ENCODE data around the gene FLNB.
"Not testable (repeated sequence)": the region's sequence is repeated elsewhere in the genome, so short reads cannot be mapped to it uniquely, and the experiment has no call there.

FLNB gene

GRCh38 chr3:58188921-58189451 is 180.8 kb downstream of the FLNB start:
- DNase-seq: no peak

DNA sequence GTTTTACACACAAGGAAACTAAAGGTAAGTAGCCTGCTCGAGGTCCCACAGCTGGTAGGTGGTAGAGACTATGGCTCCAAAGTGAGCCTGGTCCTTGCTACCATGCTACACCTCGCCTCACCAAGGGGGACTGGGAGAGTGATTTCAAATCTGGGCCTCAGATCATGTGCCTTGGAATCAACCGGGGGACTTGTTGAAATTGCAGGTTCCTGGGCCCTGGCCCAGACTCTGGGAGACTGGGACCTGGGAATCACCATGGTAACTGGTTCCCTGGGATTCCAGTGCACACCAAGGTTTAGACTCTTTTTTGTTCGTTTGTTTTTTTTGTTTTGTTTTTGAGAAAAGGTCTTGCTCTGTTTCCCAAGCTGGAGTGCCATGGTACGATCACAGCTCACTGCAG is 181.5 kb downstream of the FLNB start:
- DNase-seq: no peak

DNA sequence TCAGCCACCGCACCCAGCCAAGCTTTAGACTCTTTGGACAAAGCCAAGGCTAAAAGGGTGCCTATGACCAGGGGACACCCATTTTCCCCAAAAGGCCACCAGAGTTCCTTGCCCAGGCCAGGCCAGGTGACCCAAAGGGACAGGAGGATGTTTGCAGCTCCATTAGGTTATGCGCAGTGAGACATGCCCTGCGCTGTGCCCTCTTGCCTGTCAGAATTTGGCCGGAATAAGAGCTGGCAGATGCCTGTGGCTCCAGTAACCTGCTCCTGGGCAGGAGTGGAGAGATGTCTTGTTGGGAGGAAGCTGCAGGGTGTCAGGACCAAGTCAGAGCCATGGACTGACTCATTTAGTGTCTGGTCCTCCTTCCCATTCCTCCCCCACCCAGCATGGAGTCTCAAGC is 182.1 kb downstream of the FLNB start:
- DNase-seq: no peak

DNA sequence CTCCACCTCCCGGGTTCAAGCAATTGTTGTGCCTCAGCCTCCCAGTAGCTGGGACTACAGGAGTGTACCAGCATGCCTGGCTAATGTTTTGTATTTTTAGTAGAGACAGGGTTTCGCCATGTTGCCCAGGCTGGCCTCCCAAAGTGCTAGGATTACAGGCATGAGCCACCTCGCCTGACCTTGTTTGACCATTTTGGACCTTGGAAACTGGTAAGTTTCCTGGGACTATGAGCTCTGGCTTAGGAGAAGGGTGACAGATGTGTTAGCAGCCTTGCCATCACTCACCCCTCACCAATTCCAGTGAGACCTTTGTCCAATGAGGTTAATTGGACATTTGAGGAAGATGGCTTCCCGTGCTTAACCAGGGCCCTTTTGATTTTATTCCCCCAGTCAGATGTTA is 182.7 kb downstream of the FLNB start:
- no peak for DNase-seq

DNA sequence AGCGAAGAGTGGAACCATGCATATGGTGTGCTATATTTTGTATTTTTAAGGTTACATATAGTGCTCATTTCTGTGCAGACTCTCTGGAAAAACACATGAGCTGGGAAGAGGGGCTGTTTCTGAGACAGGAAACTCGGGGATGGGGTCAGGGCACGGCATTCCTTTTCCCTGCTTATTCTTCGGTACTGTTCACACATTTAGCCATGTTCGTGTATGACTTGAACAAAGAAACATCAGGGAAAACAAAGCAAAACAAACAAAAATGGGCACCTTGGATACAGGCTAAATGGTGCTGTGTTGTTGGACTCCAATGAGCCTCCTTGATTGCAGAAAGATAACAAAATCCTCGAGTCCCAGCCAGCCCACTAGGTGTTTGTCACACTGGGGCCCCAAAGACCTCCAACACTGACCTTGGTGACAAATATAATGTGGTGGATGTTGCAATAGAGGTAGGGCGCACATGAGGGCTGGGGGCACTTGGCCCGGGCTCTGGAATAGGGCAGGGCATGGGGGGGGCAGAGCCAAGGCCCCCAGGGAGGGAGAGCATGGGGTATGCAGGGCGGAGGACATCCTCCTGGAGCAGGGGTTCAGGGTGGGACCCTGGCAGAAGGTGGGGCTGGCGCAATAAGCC is 183.3 kb downstream of the FLNB start:
- DNase-seq: no peak

- no peak for DNase-seq
Measured at GRCh38 chr3:58192069-58192468, 183.8 kb downstream of the FLNB start.

GRCh38 chr3:58193682-58194407 is 185.6 kb downstream of the FLNB start:
- no peak for DNase-seq

GRCh38 chr3:58197588-58197987 is 189.4 kb downstream of the FLNB start:
- DNase-seq: no peak

- DNase-seq: no peak
Measured at GRCh38 chr3:58198362-58198761, 190.1 kb downstream of the FLNB start.

DNA sequence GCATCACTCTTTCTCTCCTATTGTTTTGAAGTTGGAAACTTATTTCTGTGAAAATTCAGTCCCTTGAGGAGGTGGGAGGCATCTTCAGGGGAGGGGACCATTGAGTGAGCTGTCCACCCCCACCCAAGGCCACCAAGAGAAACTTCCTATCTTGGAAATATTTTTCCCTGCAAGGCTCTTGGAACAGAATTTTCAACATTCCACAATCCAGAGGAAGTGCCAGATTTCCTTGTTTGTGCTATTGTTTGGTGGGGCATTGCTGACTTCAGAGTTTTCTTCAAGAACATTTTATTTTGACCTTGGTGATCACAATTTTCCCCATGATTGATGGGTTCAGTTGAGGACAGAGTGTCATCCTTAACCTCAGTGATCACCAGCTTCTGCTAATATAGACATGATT is 190.6 kb downstream of the FLNB start:
- DNase-seq: no peak

- DNase-seq: no peak
Measured at GRCh38 chr3:58200121-58200709, 192.0 kb downstream of the FLNB start.

- no peak for DNase-seq
Measured at GRCh38 chr3:58200846-58201355, 192.7 kb downstream of the FLNB start.

GRCh38 chr3:58201451-58201850 is 193.2 kb downstream of the FLNB start:
- DNase-seq: not testable (repeated sequence)

DNA sequence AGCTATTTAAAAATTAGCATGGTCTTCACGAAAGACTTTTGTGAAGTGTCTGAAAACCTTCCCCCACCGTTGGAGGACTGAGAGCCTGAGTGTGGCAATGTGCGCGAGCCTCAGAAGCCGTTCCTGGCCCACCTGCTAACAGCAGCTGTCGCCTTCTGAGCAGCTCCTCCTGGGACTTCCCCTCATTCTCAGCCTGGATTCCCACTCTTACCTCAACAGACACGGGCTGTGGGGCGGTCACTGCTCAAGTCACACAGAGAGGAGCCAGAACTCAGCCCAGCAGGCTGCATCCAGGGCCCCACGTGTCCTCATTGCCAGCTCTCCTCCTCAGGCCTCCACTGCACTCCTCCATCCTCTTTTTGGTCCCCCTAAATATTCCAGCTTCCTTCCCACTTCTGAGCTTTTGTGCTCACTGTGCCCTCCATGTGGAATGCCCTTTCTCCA is 194.7 kb downstream of the FLNB start:
- no peak for DNase-seq

DNA sequence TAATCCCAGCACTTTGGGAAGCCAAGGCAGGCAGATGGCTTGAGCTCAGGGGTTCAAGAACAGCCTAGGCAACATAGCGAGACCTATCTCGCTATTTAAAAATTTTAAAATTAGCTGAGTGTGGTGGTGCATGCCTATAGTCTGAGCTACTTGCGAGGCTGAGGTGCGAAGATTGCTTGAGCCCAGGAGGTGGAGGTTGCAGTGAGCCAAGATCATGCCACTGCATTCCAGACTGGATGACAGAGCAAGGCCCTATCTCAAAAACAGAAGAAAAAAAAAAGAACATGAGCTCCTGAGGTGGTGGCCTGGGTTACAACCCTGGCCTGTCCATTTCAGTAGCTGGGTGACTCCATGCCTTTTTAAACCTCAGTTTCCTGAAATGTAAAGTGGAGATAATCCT is 195.3 kb downstream of the FLNB start:
- no peak for DNase-seq

DNA sequence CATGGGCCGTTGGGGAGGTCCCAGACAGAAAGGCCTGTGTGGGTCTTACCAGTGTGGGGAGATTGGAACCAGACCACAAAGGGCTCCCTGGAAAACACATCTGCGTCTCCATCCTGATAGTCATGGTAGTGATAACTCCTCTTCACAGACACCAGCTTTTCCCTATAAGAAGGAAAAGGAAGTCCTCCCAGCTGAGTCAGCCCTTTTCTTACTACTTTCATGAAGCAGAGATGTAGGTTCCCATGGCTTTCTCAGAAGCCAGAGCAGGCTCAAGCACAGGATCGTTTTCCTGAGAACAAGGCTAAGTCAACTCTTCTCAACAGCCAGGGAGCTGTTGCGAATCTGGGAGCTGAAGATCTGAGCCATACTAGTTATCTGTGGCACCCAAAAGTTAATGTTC is 196.5 kb downstream of the FLNB start:
- no peak for DNase-seq

DNA sequence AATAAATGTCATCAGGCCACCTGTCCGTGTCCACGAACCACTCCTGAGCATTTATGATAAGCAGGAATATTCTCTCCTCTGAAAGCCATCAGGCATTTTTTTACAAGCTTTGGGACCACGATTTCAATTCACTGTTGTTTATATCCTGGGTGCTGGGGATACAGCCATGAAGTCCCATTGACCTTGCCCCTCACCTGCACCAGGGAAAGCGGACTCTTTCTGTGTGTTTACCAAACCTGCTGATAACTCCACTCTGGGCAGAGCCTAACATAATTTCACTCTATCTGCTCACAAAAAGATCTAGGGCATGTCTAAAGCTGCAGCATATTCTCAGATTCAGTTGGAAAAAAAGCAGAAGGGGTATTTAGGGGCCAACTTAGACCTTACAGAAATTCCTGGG is 197.8 kb downstream of the FLNB start:
- no peak for DNase-seq

DNA sequence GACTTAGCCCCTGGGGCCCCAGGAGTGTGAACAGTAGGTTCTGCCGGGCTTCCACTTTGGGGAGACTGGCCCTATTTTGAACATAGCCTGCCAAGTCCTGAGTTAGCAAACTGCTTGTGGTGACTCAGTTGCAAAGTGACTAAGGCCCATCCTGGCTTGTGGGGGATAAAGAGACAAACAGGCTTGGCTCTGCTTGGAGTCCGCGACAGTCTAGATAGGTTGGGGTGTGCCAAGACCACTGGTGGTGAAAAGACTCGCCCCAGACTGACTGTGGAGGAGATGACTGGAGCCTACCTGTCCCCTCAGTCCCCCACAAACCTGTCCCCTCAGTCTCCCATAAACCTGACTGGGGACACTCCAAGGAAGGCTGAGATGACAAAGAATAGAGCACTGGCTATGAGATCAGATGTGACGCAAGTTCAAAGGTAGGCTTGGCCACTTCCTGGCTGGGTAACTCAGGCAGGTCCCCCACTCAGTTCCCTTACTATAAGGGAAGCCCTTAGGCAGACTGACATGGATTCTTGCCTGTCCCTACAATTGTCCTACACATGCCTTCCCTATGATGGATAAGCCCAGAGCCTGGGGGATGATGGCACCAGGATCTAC is 198.3 kb downstream of the FLNB start:
- no peak for DNase-seq

DNA sequence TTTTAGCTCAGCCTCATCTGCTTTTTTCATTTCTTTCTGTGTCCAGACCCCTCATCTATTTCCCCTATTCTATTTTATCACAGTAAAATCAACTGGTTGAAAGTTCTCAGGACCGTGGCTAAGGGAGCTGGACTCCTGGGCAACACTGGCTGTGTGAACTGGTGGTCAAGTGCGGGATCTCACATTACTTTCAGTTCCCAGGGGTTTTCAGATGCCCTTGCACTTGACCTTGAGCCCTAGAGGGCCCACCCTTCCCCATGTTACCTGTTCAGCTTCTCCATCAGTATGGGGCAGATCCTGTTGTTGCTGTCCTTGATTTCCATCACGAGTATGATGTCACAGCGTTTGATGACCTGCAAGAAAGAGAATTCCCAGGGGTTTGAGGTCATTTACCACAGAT is 199.7 kb downstream of the FLNB start:
- no peak for DNase-seq

DNA sequence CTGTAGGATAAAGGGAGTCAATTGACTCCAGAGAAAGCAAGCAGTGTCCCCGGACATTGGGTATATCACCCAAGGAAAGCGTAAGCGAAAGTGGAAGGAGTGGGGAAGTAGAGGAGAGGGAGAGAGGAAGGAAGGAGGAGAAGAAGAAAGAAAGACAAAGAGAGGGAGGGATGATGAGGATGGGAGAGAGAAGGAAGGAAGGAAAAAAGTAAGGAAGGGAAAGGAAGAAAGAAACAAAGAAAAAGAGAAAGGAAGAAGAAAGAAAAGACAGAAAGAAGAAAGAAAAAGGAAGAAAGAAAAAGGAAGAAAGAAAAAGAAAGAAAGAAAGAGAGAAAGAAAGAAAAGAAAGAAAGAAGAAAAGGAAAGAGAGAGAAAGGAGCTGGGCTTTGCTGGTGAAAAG is 201.7 kb downstream of the FLNB start:
- DNase-seq: no peak

GRCh38 chr3:58210761-58211460 is 202.7 kb downstream of the FLNB start, which contains the start of gene DNASE1L3:
TSS of gene DNASE1L3 (minus strand) at chr3:58210972. CDS start at chr3:58210906, 66 bp downstream.
- DNase-seq: no peak

DNA sequence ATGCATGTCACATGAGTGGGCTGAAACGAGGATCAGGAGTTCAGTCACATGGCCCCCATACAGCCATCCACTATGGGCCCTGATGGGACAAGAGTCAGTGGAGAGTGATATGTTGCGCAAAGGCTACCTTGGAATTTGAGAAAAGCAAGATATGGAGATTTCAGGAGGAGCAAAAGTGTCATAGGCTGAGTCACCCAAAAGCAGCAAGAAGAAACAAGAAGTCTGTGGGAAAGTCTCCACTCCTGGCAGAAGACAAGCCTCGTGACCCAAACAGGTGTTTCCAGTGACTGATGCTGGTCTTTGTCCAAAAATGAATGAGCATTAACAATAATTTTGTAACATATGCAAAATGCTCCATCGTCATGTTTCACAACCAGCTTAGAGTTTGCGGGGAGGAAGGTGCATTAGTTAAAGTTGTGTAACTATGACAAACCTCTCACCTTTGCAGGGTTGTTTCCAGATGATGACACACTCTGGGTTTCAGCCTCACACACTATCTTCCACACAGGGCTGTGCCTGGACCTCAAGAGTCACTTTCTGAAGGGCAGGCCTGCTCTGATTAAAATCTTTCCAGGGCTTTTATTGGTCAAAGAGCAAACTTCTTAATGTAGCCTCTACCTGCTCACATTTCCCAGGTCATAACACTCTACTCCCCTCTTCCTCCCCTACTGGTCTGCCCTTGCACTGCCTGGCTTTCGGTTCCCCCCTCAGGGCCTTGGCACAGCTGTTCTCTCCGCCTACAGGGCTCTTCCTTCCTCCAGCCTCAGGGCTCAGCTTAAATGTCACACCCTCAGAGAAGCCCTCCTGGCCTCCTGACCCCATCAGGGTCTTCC is 206.5 kb downstream of the FLNB start:
- DNase-seq: no peak

Data from left hindlimb (tissue), 1 donor.